Measurements from ENCODE around the gene FOXN1.

Gene FOXN1

GRCh38 chr17:28549236-28550132, 43.3 kb downstream of the FOXN1 start:
- Mint-ChIP-seq H3K27ac (peak overlapping the region; percentile 73), H3K4me3 (no peak overlapping the region), H3K36me3 (ENCODE audit: low read depth) (peaks cover 17% of the 10 kb centered on the region), H3K4me1 (peaks cover 54% of the 10 kb centered on the region), H3K27me3 (no peaks in the 10 kb centered on the region), H3K9me3 (no peaks in the 10 kb centered on the region)
- ATAC-seq, result peak; percentile 67
- peak; percentile 55 for DNase-seq

DNA sequence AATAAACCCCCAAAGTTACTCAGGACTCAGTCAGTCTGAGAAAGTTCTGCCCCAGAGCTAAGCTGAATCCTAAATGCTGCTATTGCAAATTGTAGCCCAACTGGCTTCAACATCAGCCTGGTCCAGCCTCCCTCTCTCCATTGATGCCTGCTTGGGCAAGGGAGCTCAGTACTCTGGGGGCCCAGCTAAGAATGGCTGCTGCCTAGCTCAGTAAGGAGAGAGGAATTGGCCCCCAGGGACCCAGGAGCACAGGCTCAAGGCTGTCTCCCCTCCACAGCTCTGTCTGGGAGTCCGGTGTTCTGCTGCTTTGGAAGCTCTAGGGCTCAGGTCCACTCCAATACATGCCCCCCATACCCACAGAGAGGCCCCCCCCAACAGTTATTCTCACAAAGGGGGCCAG, 44.7 kb downstream of the FOXN1 start:
- Mint-ChIP-seq H3K4me1 (peaks cover 54% of the 10 kb centered on the region), H3K4me3 (no peak overlapping the region), H3K36me3 (ENCODE audit: low read depth) (peaks cover 27% of the 10 kb centered on the region), H3K27me3 (no peaks in the 10 kb centered on the region), H3K9me3 (no peaks in the 10 kb centered on the region), H3K27ac (no peak overlapping the region)
- DNase-seq (no peak), ATAC-seq (no peak)

DNA sequence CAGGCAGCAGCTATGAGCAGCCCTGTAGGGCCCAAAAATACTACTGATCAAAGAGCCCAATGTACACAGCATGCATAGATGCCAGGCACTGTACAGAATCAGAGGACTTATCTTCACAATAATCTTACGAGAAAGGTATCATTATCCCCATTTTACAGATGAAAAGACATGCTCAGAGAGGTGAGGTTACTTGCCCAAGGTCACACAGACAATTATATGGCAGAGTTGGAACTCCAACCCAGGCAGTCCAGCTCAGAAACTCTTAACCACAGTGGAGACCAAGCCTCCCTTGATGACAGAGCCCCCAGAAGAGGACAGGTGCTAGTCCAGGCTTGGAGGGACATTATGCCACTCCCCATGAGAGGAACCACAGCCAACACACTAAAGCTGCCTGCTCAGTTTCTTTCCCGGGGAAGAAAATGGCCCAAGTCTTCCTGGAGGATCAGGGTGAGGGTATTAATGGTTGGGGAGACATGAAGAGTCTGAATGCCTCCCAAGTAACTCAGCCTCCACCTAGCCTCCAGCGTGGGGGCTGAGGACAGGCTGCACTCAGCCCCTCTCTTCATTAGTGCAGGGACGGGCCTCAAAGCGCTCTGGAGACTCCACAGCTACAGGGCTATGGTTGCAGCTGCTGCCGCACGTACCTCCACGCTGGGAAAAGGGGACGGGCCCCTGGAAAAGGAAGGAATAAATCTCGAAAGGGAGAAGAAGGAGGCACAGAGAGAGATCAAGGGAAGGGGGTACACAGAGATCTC, 45.5 kb downstream of the FOXN1 start:
- peak overlapping the region; percentile 25 for H3K27ac Mint-ChIP-seq
- ATAC-seq, result no peak
- H3K4me1 Mint-ChIP-seq, result peaks cover 54% of the 10 kb centered on the region
- no peaks in the 10 kb centered on the region for H3K27me3 Mint-ChIP-seq
- H3K4me3 Mint-ChIP-seq, result peak overlapping the region; percentile 86
- peaks cover 29% of the 10 kb centered on the region for H3K36me3 Mint-ChIP-seq (ENCODE audit: low read depth)
- DNase-seq, result no peak
- H3K9me3 Mint-ChIP-seq, result no peaks in the 10 kb centered on the region

GRCh38 chr17:28552176-28552999, 46.2 kb downstream of the FOXN1 start, which contains the start of gene UNC119:
UNC119 (minus strand) TSS chr17:28552624; CDS start chr17:28552557, 67 bp downstream.
- Mint-ChIP-seq H3K27ac (peak within 1 kb of the TSS; percentile 66), H3K36me3 (ENCODE audit: low read depth) (peaks cover 34% of the 10 kb centered on the region), H3K4me3 (peak within 1 kb of the TSS; percentile 86), H3K27me3 (no peaks in the 10 kb centered on the region), H3K4me1 (peaks cover 54% of the 10 kb centered on the region), H3K9me3 (no peaks in the 10 kb centered on the region)
- peak; percentile 77 for ATAC-seq
- DNase-seq, result peak; percentile 86

- no peak for ATAC-seq
- peaks cover 50% of the 10 kb centered on the region for H3K4me1 Mint-ChIP-seq
- H3K27ac Mint-ChIP-seq, result peak overlapping the region; percentile 66
- peaks cover 37% of the 10 kb centered on the region for H3K36me3 Mint-ChIP-seq (ENCODE audit: low read depth)
- no peaks in the 10 kb centered on the region for H3K9me3 Mint-ChIP-seq
- H3K4me3 Mint-ChIP-seq, result peak overlapping the region; percentile 86
- H3K27me3 Mint-ChIP-seq, result no peaks in the 10 kb centered on the region
- no peak for DNase-seq
Observed at GRCh38 chr17:28553000-28553505, 46.9 kb downstream of the FOXN1 start.

DNA sequence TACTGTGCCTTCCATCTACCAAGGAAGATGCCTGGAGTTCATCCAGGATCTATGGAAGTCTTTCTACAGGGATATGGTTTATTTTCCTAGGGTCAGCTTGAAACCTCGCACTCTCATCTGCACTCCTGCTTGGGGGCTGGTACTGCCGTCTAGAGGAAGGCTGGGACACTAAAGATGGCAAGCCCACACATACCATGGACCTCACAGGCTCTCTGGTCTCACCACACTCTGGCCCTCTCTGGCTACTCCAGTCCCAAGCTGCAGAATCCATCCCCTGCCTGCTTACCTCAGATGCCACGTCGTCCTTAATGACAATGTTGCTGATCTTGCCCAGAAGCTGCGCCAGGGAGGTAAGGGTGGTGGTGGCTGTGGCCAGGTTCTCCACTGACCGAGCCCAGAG, 48.4 kb downstream of the FOXN1 start:
- Mint-ChIP-seq H3K27ac (no peak overlapping the region), H3K9me3 (no peaks in the 10 kb centered on the region), H3K4me1 (peaks cover 35% of the 10 kb centered on the region), H3K36me3 (ENCODE audit: low read depth) (peaks cover 43% of the 10 kb centered on the region), H3K4me3 (no peak overlapping the region), H3K27me3 (no peaks in the 10 kb centered on the region)
- DNase-seq, result no peak
- no peak for ATAC-seq

DNA sequence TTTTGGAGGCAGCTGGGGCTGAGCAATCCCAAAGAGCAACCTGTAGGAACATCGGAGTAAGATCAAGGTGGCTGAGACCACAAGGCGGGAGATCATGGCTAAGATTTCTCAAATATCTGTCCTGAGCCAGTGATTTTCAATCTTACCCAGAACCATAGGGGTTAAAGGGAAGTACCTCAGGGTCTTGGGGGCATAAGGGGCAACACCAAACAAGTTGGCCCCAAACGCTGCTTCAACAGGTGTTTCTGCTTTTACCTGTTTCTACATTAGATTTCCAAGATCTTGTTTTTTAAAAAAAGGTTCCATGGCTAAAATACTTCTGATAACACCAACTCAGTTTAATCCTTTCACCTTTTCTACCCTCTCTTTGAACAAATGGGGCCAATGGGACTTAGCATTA, 48.9 kb downstream of the FOXN1 start:
- Mint-ChIP-seq H3K9me3 (no peaks in the 10 kb centered on the region), H3K27ac (no peak overlapping the region), H3K4me3 (no peak overlapping the region), H3K27me3 (no peaks in the 10 kb centered on the region), H3K4me1 (peaks cover 30% of the 10 kb centered on the region), H3K36me3 (ENCODE audit: low read depth) (peaks cover 47% of the 10 kb centered on the region)
- ATAC-seq, result no peak
- no peak for DNase-seq

- Mint-ChIP-seq H3K27me3 (no peaks in the 10 kb centered on the region), H3K4me3 (no peak overlapping the region), H3K36me3 (ENCODE audit: low read depth) (peaks cover 35% of the 10 kb centered on the region)
Observed at GRCh38 chr17:28563475-28563874, 57.3 kb downstream of the FOXN1 start.

DNA sequence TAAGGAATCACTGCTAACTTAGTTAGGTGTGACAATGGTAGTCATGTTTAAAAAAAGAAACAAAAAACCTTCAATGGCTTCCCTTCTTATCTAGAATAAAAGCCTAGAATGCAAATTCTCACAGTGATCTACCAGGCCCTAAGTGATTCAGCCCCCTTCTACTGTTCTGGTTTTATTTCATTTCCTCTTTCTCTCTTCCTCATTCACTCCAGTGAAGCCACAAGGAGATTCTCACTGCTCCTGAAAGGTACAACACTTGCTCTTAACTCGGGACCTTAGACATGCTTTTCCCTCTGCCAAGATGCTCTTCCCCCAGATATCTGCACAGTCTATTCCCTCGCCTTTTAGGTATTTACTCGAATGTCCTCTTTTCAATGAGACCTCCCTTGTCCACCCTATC, 61.5 kb downstream of the FOXN1 start:
- H3K27me3 Mint-ChIP-seq, result no peaks in the 10 kb centered on the region
- ATAC-seq (no peak), DNase-seq (no peak)
- H3K27ac Mint-ChIP-seq, result no peak overlapping the region
- H3K4me1 Mint-ChIP-seq, result peaks cover 49% of the 10 kb centered on the region
- no peak overlapping the region for H3K4me3 Mint-ChIP-seq
- H3K36me3 Mint-ChIP-seq (ENCODE audit: low read depth), result peaks cover 28% of the 10 kb centered on the region
- no peaks in the 10 kb centered on the region for H3K9me3 Mint-ChIP-seq

More at GRCh38 chr17:28563475-28563874, 57.3 kb downstream of the FOXN1 start:
- Mint-ChIP-seq H3K27ac (no peak overlapping the region), H3K4me1 (peaks cover 17% of the 10 kb centered on the region), H3K9me3 (no peaks in the 10 kb centered on the region)
- ATAC-seq, result no peak
- DNase-seq, result no peak

GRCh38 chr17:28569446-28569845, 63.3 kb downstream of the FOXN1 start:
- Mint-ChIP-seq H3K27ac (peak overlapping the region; percentile 2), H3K36me3 (ENCODE audit: low read depth) (peaks cover 23% of the 10 kb centered on the region), H3K9me3 (no peaks in the 10 kb centered on the region), H3K27me3 (no peaks in the 10 kb centered on the region), H3K4me1 (peaks cover 53% of the 10 kb centered on the region), H3K4me3 (peak overlapping the region; percentile 94)
- ATAC-seq (no peak), DNase-seq (no peak)

DNA sequence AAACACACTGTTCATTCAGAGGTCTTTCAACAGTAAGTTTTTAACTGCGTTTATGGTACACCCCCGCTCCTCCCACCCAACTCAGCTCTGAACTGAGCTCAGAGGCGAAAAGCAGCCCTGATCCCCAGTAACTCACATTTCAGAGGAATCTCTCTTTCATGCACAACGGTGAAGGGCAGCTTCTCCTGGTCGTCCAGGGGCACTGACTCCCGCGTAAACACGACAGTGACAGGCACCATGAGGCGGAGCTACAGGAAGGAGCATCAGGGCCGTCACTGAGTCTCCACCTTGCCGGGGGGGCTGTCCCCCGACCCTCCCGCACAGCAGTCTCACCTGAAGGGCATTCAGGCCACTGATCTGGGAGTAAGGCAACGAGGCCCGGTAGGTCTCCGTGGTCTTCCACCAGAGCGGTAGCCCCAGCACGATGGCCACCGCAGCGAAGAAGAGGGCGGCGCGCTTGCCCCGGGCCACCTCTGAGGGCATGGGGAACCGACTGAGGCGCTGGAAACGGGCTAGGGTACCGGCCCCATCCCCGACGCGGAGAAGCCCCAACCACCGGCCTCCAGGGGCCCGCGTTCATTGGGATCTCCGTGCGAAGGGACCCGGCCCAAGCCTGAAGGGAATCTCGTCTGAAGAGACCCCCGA, 64.7 kb downstream of the FOXN1 start:
- no peaks in the 10 kb centered on the region for H3K27me3 Mint-ChIP-seq
- peak overlapping the region; percentile 93 for H3K27ac Mint-ChIP-seq
- H3K9me3 Mint-ChIP-seq, result no peaks in the 10 kb centered on the region
- peaks cover 26% of the 10 kb centered on the region for H3K36me3 Mint-ChIP-seq (ENCODE audit: low read depth)
- peaks cover 49% of the 10 kb centered on the region for H3K4me1 Mint-ChIP-seq
- DNase-seq, result peak; percentile 58
- peak; percentile 37 for ATAC-seq
- peak overlapping the region; percentile 94 for H3K4me3 Mint-ChIP-seq

DNA sequence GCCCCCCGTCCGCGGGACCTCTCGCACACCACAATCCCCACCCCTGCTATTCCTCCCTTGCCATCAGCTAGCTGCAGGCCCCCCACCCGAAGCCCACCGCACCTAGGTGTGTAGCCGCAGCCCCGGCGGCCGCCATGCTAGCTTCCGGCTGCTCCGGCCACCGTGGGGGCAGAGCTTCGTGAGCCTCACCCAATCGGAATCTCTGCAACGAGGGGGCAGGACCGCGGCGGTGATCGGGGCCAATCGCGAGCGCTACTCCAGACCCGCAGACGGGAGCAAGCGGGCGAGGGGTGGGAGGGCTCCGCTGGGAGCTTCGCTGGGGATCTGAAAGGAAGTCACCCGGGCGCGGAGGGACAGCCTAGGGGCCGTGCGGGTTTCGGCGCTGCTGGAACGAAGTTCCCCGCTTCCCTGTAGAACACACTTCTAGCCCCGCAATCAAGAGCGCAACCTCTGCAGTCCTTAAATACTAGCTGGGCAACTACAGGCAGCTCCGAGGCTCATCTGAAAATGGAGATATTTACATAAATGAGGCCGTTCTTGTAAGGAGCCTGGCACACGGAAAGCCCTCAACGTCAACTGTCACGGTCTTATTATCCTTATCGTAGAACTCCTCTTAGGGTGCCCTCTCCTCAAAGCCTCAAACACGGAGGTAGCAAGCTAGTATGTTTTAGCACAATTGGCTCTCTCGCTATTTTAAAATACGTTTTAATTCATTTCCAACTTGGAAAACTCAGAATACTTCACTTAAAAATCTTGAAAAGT, 65.4 kb downstream of the FOXN1 start, which contains the start of gene PIGS:
PIGS (minus strand) TSS at position 164 of the 762 bp plus-strand sequence; CDS start at position 136, 28 bp downstream.
- H3K36me3 Mint-ChIP-seq (ENCODE audit: low read depth), result peaks cover 29% of the 10 kb centered on the region
- H3K9me3 Mint-ChIP-seq, result no peaks in the 10 kb centered on the region
- peak within 1 kb of the TSS; percentile 93 for H3K27ac Mint-ChIP-seq
- H3K27me3 Mint-ChIP-seq, result no peaks in the 10 kb centered on the region
- peak; percentile 93 for DNase-seq
- H3K4me1 Mint-ChIP-seq, result peaks cover 56% of the 10 kb centered on the region
- peak within 1 kb of the TSS; percentile 94 for H3K4me3 Mint-ChIP-seq
- peak; percentile 99 for ATAC-seq

Measured in activated naive CD8-positive, alpha-beta T cell treated with anti-CD3 and anti-CD28 coated beads, Interleukin-2, amount 50 U/mL, for 24 hours (primary cell).